Neural progenitor cell (in vitro differentiated cells): Measurements from ENCODE around the gene RPS6KA2. TPM values are rescaled to one million over a fixed set of nuclear protein-coding genes. Genes with fewer than 3 reads are reported as not detected.

Source experiments
- DNase-seq: peaks from one replicate; pipeline ENCODE4 v3.0.0-alpha.2; 2016; ENCODE audit warnings: low spot score
- H2AFZ ChIP-seq: fragments of 200-600 bp; sonication (generic); replicated peaks from 2 replicates; pipeline ENCODE4 v1.6.1; 2016; ENCODE audit warnings: antibody characterized with exemption
- H3F3A ChIP-seq: fragments of 200-600 bp; sonication (generic); 2 replicates; pipeline ENCODE4 v1.6.1; 2016; ENCODE audit warnings: antibody characterized with exemption, low read depth
- H3K27ac ChIP-seq: fragments of 200-600 bp; sonication (generic); 2 replicates; pipeline ENCODE4 v1.5.1; 2016; ENCODE audit warnings: mild to moderate bottlenecking
- H3K27me3 ChIP-seq: fragments of 200-600 bp; sonication (generic); 2 replicates; pipeline ENCODE4 v1.6.1; 2016; ENCODE audit warnings: mild to moderate bottlenecking, moderate library complexity
- H3K36me3 ChIP-seq: fragments of 200-600 bp; sonication (generic); 2 replicates; pipeline ENCODE4 v1.5.1; 2016
- H3K4me1 ChIP-seq: fragments of 200-600 bp; sonication (generic); 2 replicates; pipeline ENCODE4 v1.6.1; 2016; ENCODE audit warnings: mixed run types
- H3K4me2 ChIP-seq: fragments of 200-600 bp; sonication (generic); 2 replicates; pipeline ENCODE4 v1.6.1; 2016
- H3K4me3 ChIP-seq: fragments of 200-600 bp; sonication (generic); 2 replicates; pipeline ENCODE4 v1.5.1; 2016
- H3K79me2 ChIP-seq: fragments of 200-600 bp; sonication (generic); 2 replicates; pipeline ENCODE4 v1.6.1; 2016; ENCODE audit warnings: low read depth
- H3K9ac ChIP-seq: fragments of 200-600 bp; sonication (generic); 2 replicates; pipeline ENCODE4 v1.6.1; 2016
- H3K9me3 ChIP-seq: fragments of 200-600 bp; sonication (generic); 2 replicates; pipeline ENCODE4 v1.5.1; 2016; ENCODE audit warnings: low read depth
- H4K20me1 ChIP-seq: fragments of 200-600 bp; sonication (generic); 2 replicates; pipeline ENCODE4 v1.6.1; 2016; ENCODE audit warnings: low read depth
- H3K27ac Mint-ChIP-seq: 3 replicates; pipeline ENCODE4 v1.8.0; 2021; ENCODE audit warnings: mixed read lengths
- H3K27me3 Mint-ChIP-seq: 2 replicates; pipeline ENCODE4 v1.8.0; 2022; ENCODE audit warnings: low read depth, mild to moderate bottlenecking, inconsistent platforms, moderate library complexity, mixed read lengths; ENCODE audit not compliant: insufficient read depth
- H3K36me3 Mint-ChIP-seq: 3 replicates; pipeline ENCODE4 v1.8.0; 2021; ENCODE audit warnings: mixed read lengths
- H3K4me1 Mint-ChIP-seq: 3 replicates; pipeline ENCODE4 v1.8.0; 2021; ENCODE audit warnings: mixed read lengths
- H3K4me3 Mint-ChIP-seq: 3 replicates; pipeline ENCODE4 v1.8.0; 2021; ENCODE audit warnings: mild to moderate bottlenecking, moderate library complexity, mixed read lengths
- H3K9me3 Mint-ChIP-seq: 3 replicates; pipeline ENCODE4 v1.8.0; 2020; ENCODE audit warnings: mixed read lengths
- CTCF ChIP-seq: fragments of 200-600 bp; sonication (generic); IDR thresholded peaks from 2 replicates; pipeline ENCODE4 v1.5.1; 2017; ENCODE audit warnings: antibody characterized with exemption, mild to moderate bottlenecking
- EZH2 ChIP-seq: fragments of 200-600 bp; sonication (generic); IDR thresholded peaks from 2 replicates; pipeline ENCODE4 v1.6.1; 2017; ENCODE audit warnings: antibody characterized with exemption, mild to moderate bottlenecking, moderate library complexity
- EZH2phosphoT487 ChIP-seq: fragments of 200-600 bp; sonication (generic); IDR thresholded peaks from 2 replicates; pipeline ENCODE4 v1.6.1; 2017; ENCODE audit warnings: antibody characterized with exemption
- total RNA-seq: library from RNA; depleted of rRNA; stranded (reverse); fragments of >200 nt; gene quantifications from 2 replicates; pipeline ENCODE4 v1.2.3, GENCODE V29; 2015; ENCODE audit warnings: low replicate concordance

Gene RPS6KA2
- 8.2 and 14.3 TPM in 2 replicates for total RNA-seq

- Histone ChIP-seq H3K36me3 (no peaks in the 10 kb centered on the region), H2AFZ (peak within 1 kb of the TSS; percentile 90), H3K4me2 (peak within 1 kb of the TSS; percentile 98), H3F3A (peaks cover 17% of the 10 kb centered on the region), H3K79me2 (peaks cover 15% of the 10 kb centered on the region), H3K4me3 (peak within 1 kb of the TSS; percentile 87), H4K20me1 (peaks cover 11% of the 10 kb centered on the region), H3K9ac (no peak within 1 kb of the TSS), H3K27ac (peak within 1 kb of the TSS; percentile 77), H3K9me3 (no peaks in the 10 kb centered on the region), H3K27me3 (peaks cover 54% of the 10 kb centered on the region), H3K4me1 (peaks cover 17% of the 10 kb centered on the region)
- H3K4me1 Mint-ChIP-seq = peaks cover 34% of the 10 kb centered on the region
- TF ChIP-seq CTCF = no peak
- no peak for TF ChIP-seq EZH2phosphoT487
- TF ChIP-seq EZH2 = no peak
- H3K4me3 Mint-ChIP-seq = peak within 1 kb of the TSS; percentile 91
- H3K9me3 Mint-ChIP-seq = no peaks in the 10 kb centered on the region
- DNase-seq = peak; percentile 100
- peak within 1 kb of the TSS; percentile 29 for H3K27ac Mint-ChIP-seq
- H3K36me3 Mint-ChIP-seq = no peaks in the 10 kb centered on the region
- H3K27me3 Mint-ChIP-seq = peaks cover 10% of the 10 kb centered on the region
These were observed at the start of gene RPS6KA2 for GRCh38 chr6:166627033-166627874. Gene RPS6KA2, minus strand, starts transcription at chr6:166627251. Its CDS starts 232 bp downstream, at chr6:166627019.

- Histone ChIP-seq H3K4me2 (no peak overlapping the region), H4K20me1 (no peaks in the 10 kb centered on the region), H3K4me1 (peaks cover 7% of the 10 kb centered on the region), H3K9ac (no peak overlapping the region), H3K27me3 (no peaks in the 10 kb centered on the region), H3K4me3 (no peak overlapping the region), H3K27ac (no peak overlapping the region), H3K36me3 (no peaks in the 10 kb centered on the region), H3K9me3 (no peaks in the 10 kb centered on the region), H2AFZ (no peak overlapping the region), H3F3A (no peaks in the 10 kb centered on the region), H3K79me2 (no peaks in the 10 kb centered on the region)
- peaks cover 8% of the 10 kb centered on the region for H3K9me3 Mint-ChIP-seq
- H3K36me3 Mint-ChIP-seq = peaks cover 2% of the 10 kb centered on the region
- peaks cover 21% of the 10 kb centered on the region for H3K4me1 Mint-ChIP-seq
- TF ChIP-seq EZH2 (no peak), CTCF (no peak), EZH2phosphoT487 (no peak)
- DNase-seq = no peak
- H3K27ac Mint-ChIP-seq = no peak overlapping the region
- peaks cover 4% of the 10 kb centered on the region for H3K27me3 Mint-ChIP-seq
- H3K4me3 Mint-ChIP-seq = no peak overlapping the region
These were observed 49.3 kb upstream of the RPS6KA2 start for GRCh38 chr6:166676270-166676860.

GRCh38 chr6:166675736-166676135, 48.7 kb upstream of the RPS6KA2 start:
- Mint-ChIP-seq H3K36me3 (peaks cover 2% of the 10 kb centered on the region), H3K9me3 (peaks cover 8% of the 10 kb centered on the region), H3K4me1 (peaks cover 24% of the 10 kb centered on the region), H3K27me3 (peaks cover 4% of the 10 kb centered on the region), H3K27ac (no peak overlapping the region), H3K4me3 (no peak overlapping the region)
- Histone ChIP-seq H3K9me3 (no peaks in the 10 kb centered on the region), H3K4me1 (peaks cover 7% of the 10 kb centered on the region), H3F3A (no peaks in the 10 kb centered on the region), H2AFZ (no peak overlapping the region), H3K27me3 (no peaks in the 10 kb centered on the region), H3K9ac (no peak overlapping the region), H3K27ac (no peak overlapping the region), H3K36me3 (no peaks in the 10 kb centered on the region), H3K79me2 (no peaks in the 10 kb centered on the region), H4K20me1 (no peaks in the 10 kb centered on the region), H3K4me2 (no peak overlapping the region), H3K4me3 (no peak overlapping the region)
- TF ChIP-seq CTCF (no peak), EZH2 (no peak)
- DNase-seq = no peak
